Ishikawa (cell line): ENCODE data around the gene SASH1.

Experiments used
- CEBPB ChIP-seq: IDR thresholded peaks from 2 replicates; pipeline ENCODE4 v1.6.1; 2012
- CREB1 ChIP-seq: IDR thresholded peaks from 2 replicates; pipeline ENCODE4 v1.6.1; 2012; ENCODE audit warnings: low read depth
- EGR1 ChIP-seq: IDR thresholded peaks from 2 replicates; pipeline ENCODE4 v1.6.1; 2012
- EP300 ChIP-seq: IDR thresholded peaks from 2 replicates; pipeline ENCODE4 v1.6.1; 2012; ENCODE audit warnings: borderline replicate concordance
- FOXM1 ChIP-seq: IDR thresholded peaks from 2 replicates; pipeline ENCODE4 v1.6.1; 2012; ENCODE audit warnings: low read depth, borderline replicate concordance
- NFIC ChIP-seq: IDR thresholded peaks from 2 replicates; pipeline ENCODE4 v1.6.1; 2012
- RAD21 ChIP-seq: IDR thresholded peaks from 2 replicates; pipeline ENCODE4 v1.6.1; 2012; ENCODE audit warnings: low read depth
- REST ChIP-seq: IDR thresholded peaks from 2 replicates; pipeline ENCODE4 v1.6.1; 2012; ENCODE audit warnings: low read depth, mild to moderate bottlenecking
- TAF1 ChIP-seq: IDR thresholded peaks from 2 replicates; pipeline ENCODE4 v1.6.1; 2012; ENCODE audit warnings: low read depth, mild to moderate bottlenecking
- TCF12 ChIP-seq: IDR thresholded peaks from 2 replicates; pipeline ENCODE4 v1.6.1; 2012; ENCODE audit warnings: low read depth
- TEAD4 ChIP-seq: IDR thresholded peaks from 2 replicates; pipeline ENCODE4 v1.6.1; 2012
- YY1 ChIP-seq: IDR thresholded peaks from 2 replicates; pipeline ENCODE4 v1.6.1; 2012; ENCODE audit warnings: low read depth
- ZBTB7A ChIP-seq: IDR thresholded peaks from 2 replicates; pipeline ENCODE4 v1.6.1; 2012; ENCODE audit warnings: low read depth
- TF ChIP-seq, protein P1 (sequence below): IDR thresholded peaks from 2 replicates; pipeline ENCODE4 v1.6.1; 2012
- TF ChIP-seq, protein P2 (sequence below): IDR thresholded peaks from 2 replicates; pipeline ENCODE4 v1.6.1; 2012

The SASH1 gene

DNA sequence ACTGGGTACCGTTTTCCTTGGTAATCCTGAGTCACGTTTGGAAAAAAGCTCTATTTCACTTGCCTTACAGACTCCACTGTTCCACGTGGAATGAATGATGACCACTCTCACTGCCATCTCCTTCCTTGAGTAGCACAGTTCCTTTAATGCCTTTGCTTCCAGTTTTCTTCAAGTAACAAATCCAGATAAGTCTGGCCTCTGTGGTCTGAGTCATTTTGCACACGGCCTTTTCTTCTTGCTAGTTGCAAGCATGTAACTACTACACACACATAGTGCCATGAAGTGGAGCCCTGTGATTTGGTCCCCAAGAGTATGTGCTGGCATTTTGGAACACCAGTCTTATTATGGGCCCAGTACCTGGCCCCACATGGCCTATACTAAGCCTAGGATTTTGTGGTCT is 182.8 kb downstream of the SASH1 start:
- TF ChIP-seq ZBTB7A (no peak), TEAD4 (no peak), CEBPB (no peak), YY1 (no peak), TCF12 (no peak)
- TF ChIP-seq, protein P1, sequence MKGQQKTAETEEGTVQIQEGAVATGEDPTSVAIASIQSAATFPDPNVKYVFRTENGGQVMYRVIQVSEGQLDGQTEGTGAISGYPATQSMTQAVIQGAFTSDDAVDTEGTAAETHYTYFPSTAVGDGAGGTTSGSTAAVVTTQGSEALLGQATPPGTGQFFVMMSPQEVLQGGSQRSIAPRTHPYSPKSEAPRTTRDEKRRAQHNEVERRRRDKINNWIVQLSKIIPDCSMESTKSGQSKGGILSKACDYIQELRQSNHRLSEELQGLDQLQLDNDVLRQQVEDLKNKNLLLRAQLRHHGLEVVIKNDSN, result no peak

DNA sequence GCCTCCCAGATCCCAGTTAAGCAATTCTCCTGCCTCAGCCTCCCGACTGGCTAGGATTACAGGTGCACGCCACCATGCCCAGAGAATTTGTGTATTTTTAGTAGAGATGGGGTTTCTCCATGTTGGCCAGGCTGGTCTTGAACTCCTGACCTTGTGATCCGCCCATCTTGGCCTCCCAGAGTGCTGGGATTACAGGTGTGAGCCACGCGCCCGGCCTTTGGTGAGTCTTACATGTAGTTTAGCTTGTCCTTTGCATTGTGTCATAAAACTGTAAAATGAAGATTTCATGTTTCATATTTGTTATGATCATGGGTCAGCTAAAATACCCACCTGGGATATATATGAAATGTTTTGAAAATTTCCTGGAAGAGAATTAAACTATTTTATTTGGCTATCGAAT is 183.5 kb downstream of the SASH1 start:
- TF ChIP-seq REST (no peak), CREB1 (no peak), TEAD4 (no peak), CEBPB (no peak)

- TF ChIP-seq CREB1 (no peak), REST (no peak), ZBTB7A (no peak), TCF12 (no peak), TEAD4 (no peak), NFIC (no peak), CEBPB (no peak), EP300 (no peak), EGR1 (no peak), FOXM1 (no peak), YY1 (no peak)
Measured at GRCh38 chr6:148528292-148528691, 185.7 kb downstream of the SASH1 start.

- TF ChIP-seq YY1, result no peak
Measured at GRCh38 chr6:148529010-148529409, 186.4 kb downstream of the SASH1 start.

DNA sequence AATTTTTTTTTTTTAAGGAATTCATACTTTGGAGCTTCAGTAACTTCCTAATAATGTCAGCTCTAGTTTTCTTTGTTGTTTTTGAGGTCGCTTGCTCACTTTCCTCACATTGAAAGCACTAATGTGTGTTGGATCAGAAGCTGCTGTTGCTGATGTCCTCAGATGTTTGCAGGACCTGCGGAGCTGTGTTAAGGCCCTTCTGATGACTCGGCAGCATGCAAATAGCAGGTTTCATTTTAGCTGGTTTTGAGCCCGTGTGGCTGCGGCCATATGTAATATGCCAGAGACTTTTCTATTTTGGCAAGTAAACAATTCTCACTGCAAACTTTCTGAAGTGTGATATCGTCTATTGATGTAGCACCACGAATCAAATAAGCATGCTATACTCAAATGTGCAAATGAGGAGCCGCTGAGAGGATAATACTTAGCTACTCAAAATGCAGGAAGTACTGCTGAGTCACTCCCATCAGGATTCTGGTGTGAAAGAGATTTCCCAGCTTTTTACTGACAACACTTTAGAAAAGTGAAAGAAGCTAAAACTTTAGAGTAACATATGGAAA is 187.8 kb downstream of the SASH1 start:
- TF ChIP-seq RAD21, result no peak
- no peak for TF ChIP-seq TAF1
- TF ChIP-seq ZBTB7A, result no peak
- TF ChIP-seq YY1, result no peak
- TF ChIP-seq EGR1, result no peak
- TF ChIP-seq, protein P1, result no peak

- TF ChIP-seq CREB1, result no peak
- no peak for TF ChIP-seq FOXM1
- no peak for TF ChIP-seq NFIC
- no peak for TF ChIP-seq CEBPB
- TF ChIP-seq YY1, result no peak
- TF ChIP-seq TEAD4, result no peak
- TF ChIP-seq EGR1, result no peak
- no peak for TF ChIP-seq ZBTB7A
- no peak for TF ChIP-seq RAD21
- no peak for TF ChIP-seq TAF1
- TF ChIP-seq TCF12, result no peak
- no peak for TF ChIP-seq EP300
- TF ChIP-seq, protein P1, result no peak
- TF ChIP-seq REST, result no peak
- TF ChIP-seq, protein P2, sequence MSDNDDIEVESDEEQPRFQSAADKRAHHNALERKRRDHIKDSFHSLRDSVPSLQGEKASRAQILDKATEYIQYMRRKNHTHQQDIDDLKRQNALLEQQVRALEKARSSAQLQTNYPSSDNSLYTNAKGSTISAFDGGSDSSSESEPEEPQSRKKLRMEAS, result no peak
Measured at GRCh38 chr6:148530976-148531375, 188.3 kb downstream of the SASH1 start.
